ENCODE results near the gene PPP1R1B. TPM values are rescaled to one million over a fixed set of nuclear protein-coding genes. Genes with fewer than 3 reads are reported as not detected.
A peak's percentile ranks its signal among the peaks of the same experiment; 100 is the strongest.

PPP1R1B gene
- total and polyA plus RNA-seq, 2 of the 4 experiments (the other 2 are of a cell fraction), result not detected

GRCh38 chr17:39666231-39666600 is 39.5 kb downstream of the PPP1R1B start:
- TF ChIP-seq SMC3 (IDR thresholded peaks at IDR 0.05; ENCODE audit: low read depth, low read length), result no peak
- no peak for TF ChIP-seq RCOR1 (IDR thresholded peaks at IDR 0.05; ENCODE audit: insufficient replicate concordance, low read length)
- no peak for TF ChIP-seq CEBPB (IDR thresholded peaks at IDR 0.05; ENCODE audit: low read depth, low read length)
- TF ChIP-seq FOS (IDR thresholded peaks at IDR 0.05; ENCODE audit: low read depth, low read length), result no peak
- no peak for TF ChIP-seq USF2 (IDR thresholded peaks at IDR 0.05; ENCODE audit: low read depth, low read length)
- TF ChIP-seq CHD1 (IDR thresholded peaks at IDR 0.05; ENCODE audit: low read depth, low read length), result no peak
- no peak for TF ChIP-seq CTCF (conservative IDR thresholded peaks at IDR 0.05; ENCODE audit: low read depth, low read length)
- TF ChIP-seq RAD21 (IDR thresholded peaks at IDR 0.05; ENCODE audit: low read length), result no peak
- TF ChIP-seq ELK1 (IDR thresholded peaks at IDR 0.05; ENCODE audit: borderline replicate concordance, low read depth, low read length), result no peak
- TF ChIP-seq MAZ (IDR thresholded peaks at IDR 0.05; ENCODE audit: borderline replicate concordance, low read depth, low read length), result no peak
- no peak for TF ChIP-seq MAFK (IDR thresholded peaks at IDR 0.05; ENCODE audit: low read depth, low read length)
- intact Hi-C loops (cut with micrococcal nuclease), result no loop called here
- no peak overlapping the region for H2AFZ ChIP-seq (replicated peaks; ENCODE audit: low read length, poor library complexity)
- dilution Hi-C loops (cut with HindIII; ENCODE audit: low sequenced_read_pairs, unreplicated experiment), result no loop called here
- H3K14ac ChIP-seq (replicated peaks; ENCODE audit: low read depth, low read length), result no peak overlapping the region
- peak overlapping the region; percentile 24 for H2AK9ac ChIP-seq (replicated peaks; ENCODE audit: low read depth, low read length, poor library complexity)
- H3K79me1 ChIP-seq (ENCODE audit: low read depth in 1 of 2, low read length in 2 of 2), result no peaks in the 10 kb centered on the region
- no peak overlapping the region for H2BK20ac ChIP-seq (ENCODE audit: low read depth, low read length)
- no peak overlapping the region for H3K23ac ChIP-seq (ENCODE audit: low read depth, low read length)
- CTCF ChIA-PET, result interaction anchor here (0.9 to 1.7 kb wide), 3 partner anchors 25 to 45 kb away, joined by 3 to 4 read pairs (median 3); no protein-coding TSS in a partner anchor
- POLR2A ChIA-PET (ENCODE audit: unreplicated experiment), result no interaction called here
- H4K5ac ChIP-seq (ENCODE audit: low read depth, low read length), result no peak overlapping the region
- H3K27ac ChIP-seq (ENCODE audit: insufficient read depth, low read length), result no peak overlapping the region
- H2BK120ac ChIP-seq (ENCODE audit: low read depth, low read length), result no peak overlapping the region
- H3K4me1 ChIP-seq (ENCODE audit: control insufficient read depth, insufficient read depth, low read length), result peaks cover 7% of the 10 kb centered on the region; the same call in 1 of the 2 replicates
- H3K4me2 ChIP-seq (ENCODE audit: low read depth, low read length), result no peak overlapping the region
- H3K9me3 ChIP-seq (ENCODE audit: control insufficient read depth, insufficient read depth, low read length), result no peaks in the 10 kb centered on the region
- peaks cover 10% of the 10 kb centered on the region for H3K36me3 ChIP-seq (ENCODE audit: control insufficient read depth, insufficient read depth, low read length)
- H3K9ac ChIP-seq (ENCODE audit: low read depth, low read length), result no peak overlapping the region
- no peak overlapping the region for H2BK15ac ChIP-seq (ENCODE audit: low read depth, low read length)
- in situ Hi-C loops (cut with MboI; ENCODE audit: low sequenced_read_pairs), result no loop called here
- no peak overlapping the region for H4K91ac ChIP-seq (ENCODE audit: insufficient read depth, low read depth, low read length)
- H2AK5ac ChIP-seq (ENCODE audit: low read depth, low read length), result no peak overlapping the region
- H4K20me1 ChIP-seq (ENCODE audit: insufficient read depth, low read length), result no peaks in the 10 kb centered on the region; the same call in none of the 2 replicates
- no peak overlapping the region for H4K8ac ChIP-seq (ENCODE audit: low read depth in 2 of 2, low read length in 2 of 2)
- no peaks in the 10 kb centered on the region for H3K9me1 ChIP-seq (ENCODE audit: insufficient read depth, low read length)
- BruUV-seq (replicated peaks), result no TSS peak
- peaks cover 34% of the 10 kb centered on the region for H3K27me3 ChIP-seq (ENCODE audit: control insufficient read depth, insufficient read depth, low read length)
- no CpG with 5 or more reads among the region's 2 CpGs for WGBS, 2 experiments (ENCODE audit: extremely low coverage in 2 of 2, insufficient read length in 1 of 2)
- H3K4me3 ChIP-seq (ENCODE audit: insufficient read depth, low read depth, low read length), result no peak overlapping the region
- no peak overlapping the region for H3K4ac ChIP-seq (ENCODE audit: low read depth, low read length)
- H3K56ac ChIP-seq (ENCODE audit: extremely low read depth, insufficient read depth, low read length), result no peak overlapping the region
- no peak overlapping the region for H3K18ac ChIP-seq (ENCODE audit: low read depth, low read length)
- DNase-seq, result no peak
- ATAC-seq (ENCODE audit: low read depth), result no peak
- H2BK5ac ChIP-seq (ENCODE audit: low read depth, low read length, poor library complexity, severe bottlenecking), result no peak overlapping the region
